Ovary (tissue), 3 donors: ENCODE data around the gene SOX6.

Source experiments
- POLR2A ChIP-seq: fragments of 450-650 bp; IDR thresholded peaks from one replicate; pipeline ENCODE4 v1.6.1; 2017; ENCODE audit warnings: antibody characterized with exemption, mild to moderate bottlenecking, moderate library complexity
- TF ChIP-seq, protein P1 (sequence below), 3 donors: fragments of 450-650 bp in 2 of 3; fragments of 200-600 bp in 1 of 3; IDR thresholded peaks; one replicate each; pipeline versions ENCODE4 v1.5.1 to v1.8.0; 2016 to 2022; ENCODE audit warnings: antibody characterized with exemption in 3 of 3, mild to moderate bottlenecking in 1 of 3
- donor health status: DM: no; HTN: no; CAD: no.

DNA sequence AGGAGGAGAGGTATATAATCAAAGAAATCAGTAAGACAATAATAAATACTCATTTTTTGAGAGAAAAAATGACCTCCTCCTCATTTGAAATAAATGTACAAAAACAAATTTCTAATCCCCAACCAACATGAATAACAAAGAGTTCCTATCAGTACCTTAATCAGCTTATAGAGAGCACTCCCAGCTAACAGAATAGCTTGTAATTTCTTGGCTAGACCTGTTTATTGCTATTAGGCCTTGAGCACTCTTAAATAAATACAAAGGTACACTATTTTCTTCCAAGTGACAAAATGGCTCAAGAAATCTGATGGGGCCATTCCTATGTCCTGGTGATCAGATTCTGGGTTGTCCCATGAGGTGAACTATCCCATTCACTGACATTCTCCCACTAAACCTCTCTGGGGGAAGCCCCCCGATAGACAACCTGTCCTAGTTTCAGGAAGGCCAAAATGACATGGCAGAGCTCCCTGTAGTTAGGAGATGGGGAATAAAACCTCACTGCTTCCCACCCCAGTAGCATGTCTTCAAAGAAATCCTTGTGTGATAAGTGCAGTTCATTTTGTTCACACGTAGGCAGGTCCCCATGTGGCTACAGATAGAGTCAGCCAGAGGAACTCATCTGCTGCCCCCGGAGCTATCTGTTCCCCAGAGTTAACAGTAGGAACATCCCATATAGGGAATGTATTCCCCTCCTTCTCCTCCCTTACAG, 385.7 kb downstream of the SOX6 start:
- TF ChIP-seq, protein P1, sequence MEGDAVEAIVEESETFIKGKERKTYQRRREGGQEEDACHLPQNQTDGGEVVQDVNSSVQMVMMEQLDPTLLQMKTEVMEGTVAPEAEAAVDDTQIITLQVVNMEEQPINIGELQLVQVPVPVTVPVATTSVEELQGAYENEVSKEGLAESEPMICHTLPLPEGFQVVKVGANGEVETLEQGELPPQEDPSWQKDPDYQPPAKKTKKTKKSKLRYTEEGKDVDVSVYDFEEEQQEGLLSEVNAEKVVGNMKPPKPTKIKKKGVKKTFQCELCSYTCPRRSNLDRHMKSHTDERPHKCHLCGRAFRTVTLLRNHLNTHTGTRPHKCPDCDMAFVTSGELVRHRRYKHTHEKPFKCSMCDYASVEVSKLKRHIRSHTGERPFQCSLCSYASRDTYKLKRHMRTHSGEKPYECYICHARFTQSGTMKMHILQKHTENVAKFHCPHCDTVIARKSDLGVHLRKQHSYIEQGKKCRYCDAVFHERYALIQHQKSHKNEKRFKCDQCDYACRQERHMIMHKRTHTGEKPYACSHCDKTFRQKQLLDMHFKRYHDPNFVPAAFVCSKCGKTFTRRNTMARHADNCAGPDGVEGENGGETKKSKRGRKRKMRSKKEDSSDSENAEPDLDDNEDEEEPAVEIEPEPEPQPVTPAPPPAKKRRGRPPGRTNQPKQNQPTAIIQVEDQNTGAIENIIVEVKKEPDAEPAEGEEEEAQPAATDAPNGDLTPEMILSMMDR (IDR thresholded peaks at IDR 0.05), result no peak
- TF ChIP-seq POLR2A, result no peak
